Astrocyte (in vitro differentiated cells and primary cell): ENCODE measurements around the gene GRAP2.

Experiments used
- EZH2 ChIP-seq: IDR thresholded peaks from 2 replicates; pipeline ENCODE4 v1.6.1; 2012; ENCODE audit warnings: mild to moderate bottlenecking, low read length, inconsistent platforms; ENCODE audit not compliant: insufficient read depth
- TF ChIP-seq, protein P1 (sequence below): IDR thresholded peaks from 2 replicates; pipeline ENCODE4 v1.5.1; 2011; ENCODE audit warnings: low read depth, mild to moderate bottlenecking, inconsistent platforms, low read length, moderate library complexity; ENCODE audit not compliant: insufficient read depth

DNA sequence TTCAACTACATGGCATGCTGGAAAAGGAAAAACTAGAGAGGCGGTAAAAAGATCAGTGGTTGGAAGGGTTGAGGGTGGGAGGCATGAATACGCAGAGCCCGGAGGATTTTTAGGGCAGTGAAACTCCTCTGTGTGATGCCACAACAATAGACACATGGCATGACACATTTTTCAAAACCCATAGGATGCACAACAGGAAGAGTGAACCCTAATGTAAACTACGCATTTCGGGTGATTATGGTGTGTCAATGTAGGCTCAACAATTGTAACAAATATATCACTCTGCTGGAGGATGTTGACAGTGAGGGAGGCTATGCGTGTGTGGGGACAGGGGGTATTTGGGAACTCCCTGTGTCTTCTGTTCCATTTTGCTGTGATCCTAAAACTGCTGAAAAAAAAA, 78.2 kb downstream of the GRAP2 start:
- TF ChIP-seq, protein P1, sequence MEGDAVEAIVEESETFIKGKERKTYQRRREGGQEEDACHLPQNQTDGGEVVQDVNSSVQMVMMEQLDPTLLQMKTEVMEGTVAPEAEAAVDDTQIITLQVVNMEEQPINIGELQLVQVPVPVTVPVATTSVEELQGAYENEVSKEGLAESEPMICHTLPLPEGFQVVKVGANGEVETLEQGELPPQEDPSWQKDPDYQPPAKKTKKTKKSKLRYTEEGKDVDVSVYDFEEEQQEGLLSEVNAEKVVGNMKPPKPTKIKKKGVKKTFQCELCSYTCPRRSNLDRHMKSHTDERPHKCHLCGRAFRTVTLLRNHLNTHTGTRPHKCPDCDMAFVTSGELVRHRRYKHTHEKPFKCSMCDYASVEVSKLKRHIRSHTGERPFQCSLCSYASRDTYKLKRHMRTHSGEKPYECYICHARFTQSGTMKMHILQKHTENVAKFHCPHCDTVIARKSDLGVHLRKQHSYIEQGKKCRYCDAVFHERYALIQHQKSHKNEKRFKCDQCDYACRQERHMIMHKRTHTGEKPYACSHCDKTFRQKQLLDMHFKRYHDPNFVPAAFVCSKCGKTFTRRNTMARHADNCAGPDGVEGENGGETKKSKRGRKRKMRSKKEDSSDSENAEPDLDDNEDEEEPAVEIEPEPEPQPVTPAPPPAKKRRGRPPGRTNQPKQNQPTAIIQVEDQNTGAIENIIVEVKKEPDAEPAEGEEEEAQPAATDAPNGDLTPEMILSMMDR: no peak
- TF ChIP-seq EZH2: no peak
